ENCODE data around the gene MLF2.
A peak's percentile ranks its signal among the peaks of the same experiment; 100 is the strongest.

The MLF2 gene

GRCh38 chr12:6752921-6753771 is at the start of gene MLF2:
MLF2 (minus strand) TSS chr12:6753141; CDS start chr12:6752334, 807 bp downstream.
- DNase-seq (ENCODE audit: low spot score) = peak; percentile 98

DNA sequence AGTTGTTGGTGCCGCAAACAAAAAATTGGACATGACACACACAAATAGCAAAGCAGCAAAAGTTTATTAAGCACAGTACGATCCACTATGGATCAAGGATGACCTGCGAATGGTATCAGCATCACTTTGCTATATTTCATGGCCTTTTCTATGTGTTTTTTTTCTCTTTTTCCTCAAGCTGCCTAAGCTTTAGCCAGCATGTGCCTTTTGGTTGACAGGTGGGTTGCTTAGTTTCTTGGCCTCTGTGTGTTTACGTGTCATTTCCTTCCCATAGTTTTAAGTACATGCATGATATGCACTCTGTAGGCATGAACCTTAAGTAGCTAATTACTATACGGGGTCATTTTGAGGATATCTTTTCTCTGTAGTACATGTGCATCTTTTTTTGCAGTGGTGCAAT is 46.2 kb upstream of the MLF2 start:
- DNase-seq (ENCODE audit: low spot score) = no peak

- no peak for DNase-seq (ENCODE audit: low spot score)
Measured at GRCh38 chr12:6796576-6796975, 43.6 kb upstream of the MLF2 start.

DNA sequence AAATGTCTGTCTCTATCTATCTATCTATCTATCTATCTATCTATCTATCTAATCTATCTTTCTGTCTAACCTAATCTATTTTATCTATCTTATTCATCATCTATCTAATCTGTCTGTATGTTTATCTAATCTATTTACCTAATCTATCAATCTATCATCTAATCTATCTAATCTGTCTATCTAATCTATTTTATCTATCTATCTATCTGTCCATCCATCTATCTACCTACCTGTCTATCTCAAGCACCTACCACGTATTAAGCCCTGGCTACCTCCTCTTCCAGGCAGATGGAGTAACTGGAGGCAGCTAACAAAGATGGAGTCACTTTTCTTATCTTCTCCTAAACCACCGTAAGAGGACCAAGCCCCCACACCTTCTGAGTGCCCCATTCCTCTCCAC is 42.1 kb upstream of the MLF2 start:
- no peak for DNase-seq (ENCODE audit: low spot score)

- DNase-seq (ENCODE audit: low spot score) = peak; percentile 38
Measured at GRCh38 chr12:6792522-6793201, 39.7 kb upstream of the MLF2 start.

GRCh38 chr12:6791931-6792520 is 39.1 kb upstream of the MLF2 start:
- no peak for DNase-seq (ENCODE audit: low spot score)

DNA sequence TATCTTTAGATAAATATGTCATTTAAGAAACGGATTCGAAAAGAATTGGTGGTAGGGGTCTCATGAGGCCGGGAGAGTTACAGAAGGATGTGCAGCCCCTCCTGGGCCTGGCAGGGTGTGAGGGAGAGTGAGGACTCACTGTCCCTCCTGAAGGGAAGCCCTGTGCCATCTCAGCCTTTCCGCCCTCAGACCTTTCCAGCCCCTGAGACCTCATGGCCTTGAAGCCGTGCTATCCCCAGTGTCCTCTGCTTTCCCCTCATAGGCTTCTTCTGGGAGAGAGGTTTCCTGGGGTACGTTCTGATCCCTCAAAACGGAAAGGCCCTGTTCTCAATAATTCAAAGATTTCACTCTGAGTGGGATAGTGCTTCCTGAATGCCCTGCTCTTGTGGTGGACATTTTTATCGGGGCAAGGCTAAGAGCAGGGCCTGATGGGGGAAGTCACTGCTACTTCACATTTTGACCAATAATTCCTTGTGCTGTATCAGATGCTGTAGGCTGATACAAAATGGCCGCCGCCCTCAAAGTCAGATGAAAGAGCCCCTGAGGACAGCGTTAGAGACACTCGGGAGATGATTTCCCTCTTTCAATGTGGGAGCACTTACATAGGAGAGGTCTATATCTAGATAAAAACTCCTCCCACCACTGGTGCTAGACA is 37.7 kb upstream of the MLF2 start:
- no peak for DNase-seq (ENCODE audit: low spot score)

DNA sequence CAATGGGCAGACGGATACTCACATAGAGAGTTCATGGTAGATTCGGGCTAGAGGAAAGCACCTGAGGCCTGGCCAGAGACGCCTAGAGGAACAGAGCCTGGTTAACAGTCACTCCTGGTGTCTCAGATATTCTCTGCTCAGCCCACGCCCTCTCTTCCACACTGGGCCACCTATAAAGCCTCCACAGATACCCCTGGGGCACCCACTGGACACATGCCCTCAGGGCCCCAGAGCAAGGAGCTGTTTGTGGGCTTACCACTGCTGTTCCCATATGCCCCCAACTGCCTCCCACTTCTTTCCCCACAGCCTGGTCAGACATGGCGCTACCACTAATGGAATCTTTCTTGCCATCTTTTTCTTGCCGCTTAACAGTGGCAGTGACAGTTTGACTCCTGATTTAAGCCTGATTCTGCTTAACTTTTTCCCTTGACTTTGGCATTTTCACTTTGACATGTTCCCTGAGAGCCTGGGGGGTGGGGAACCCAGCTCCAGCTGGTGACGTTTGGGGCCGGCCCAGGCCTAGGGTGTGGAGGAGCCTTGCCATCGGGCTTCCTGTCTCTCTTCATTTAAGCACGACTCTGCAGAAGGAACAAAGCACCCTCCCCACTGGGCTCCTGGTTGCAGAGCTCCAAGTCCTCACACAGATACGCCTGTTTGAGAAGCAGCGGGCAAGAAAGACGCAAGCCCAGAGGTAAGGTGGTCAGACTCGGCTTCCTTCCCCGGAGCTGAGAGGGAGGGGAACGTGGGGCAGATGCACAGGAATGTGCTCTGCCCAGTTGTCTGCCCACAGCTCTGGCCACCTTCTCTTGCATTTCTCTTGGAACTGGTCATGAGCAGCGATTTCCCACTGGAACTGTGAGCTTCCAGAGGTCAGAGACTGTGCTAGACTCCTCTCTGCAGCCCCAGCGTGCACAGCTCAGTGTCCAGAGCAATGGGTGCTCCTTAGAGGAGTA is 36.3 kb upstream of the MLF2 start, which contains the start of gene CD4:
CD4 (plus strand) TSS at position 557 of the 953 bp plus-strand sequence. CDS start 10,611 bp downstream, outside the sequence.
- peak; percentile 58 for DNase-seq (ENCODE audit: low spot score)

DNA sequence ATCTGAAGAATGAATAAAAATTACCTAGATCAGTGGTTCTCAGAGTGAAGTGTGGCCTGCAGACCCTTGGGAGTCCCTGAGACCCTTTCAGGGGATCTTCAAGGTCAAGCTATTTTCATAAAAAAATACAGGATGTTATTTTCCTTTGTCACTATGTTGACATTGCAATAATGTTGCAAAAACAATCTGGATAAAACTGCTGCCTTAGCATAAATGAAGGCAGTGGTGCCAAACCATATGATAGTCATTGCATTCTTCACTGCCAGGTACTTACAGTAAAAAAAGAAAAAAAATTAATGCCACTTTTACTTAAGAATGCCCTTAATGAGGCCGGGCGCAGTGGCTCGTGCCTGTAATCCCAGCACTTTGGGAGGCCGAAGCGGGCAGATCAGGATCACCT is 34.4 kb upstream of the MLF2 start:
- DNase-seq (ENCODE audit: low spot score) = no peak

- no peak for DNase-seq (ENCODE audit: low spot score)
Measured at GRCh38 chr12:6786416-6787094, 33.6 kb upstream of the MLF2 start.

DNA sequence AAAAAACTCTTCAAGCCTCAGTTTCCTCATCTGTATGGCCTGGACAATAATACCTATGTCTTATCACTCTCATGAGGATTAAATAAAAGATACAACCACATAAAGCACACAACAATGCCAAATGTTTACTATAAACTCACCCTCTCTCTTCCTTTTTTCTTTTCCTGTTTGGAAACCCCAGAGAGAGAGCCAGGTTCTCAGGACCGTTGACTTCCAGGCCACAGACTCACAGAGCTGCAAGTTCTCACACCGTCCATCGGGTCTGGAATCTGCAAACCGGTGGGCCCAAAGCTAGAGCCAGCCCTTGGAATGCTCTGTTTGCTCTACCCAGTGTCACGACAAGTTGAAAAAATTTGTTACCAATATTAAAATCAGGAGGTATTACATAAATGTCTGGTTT is 31.8 kb upstream of the MLF2 start:
- DNase-seq (ENCODE audit: low spot score) = no peak

GRCh38 chr12:6784296-6784695 is 31.4 kb upstream of the MLF2 start:
- DNase-seq (ENCODE audit: low spot score) = no peak

DNA sequence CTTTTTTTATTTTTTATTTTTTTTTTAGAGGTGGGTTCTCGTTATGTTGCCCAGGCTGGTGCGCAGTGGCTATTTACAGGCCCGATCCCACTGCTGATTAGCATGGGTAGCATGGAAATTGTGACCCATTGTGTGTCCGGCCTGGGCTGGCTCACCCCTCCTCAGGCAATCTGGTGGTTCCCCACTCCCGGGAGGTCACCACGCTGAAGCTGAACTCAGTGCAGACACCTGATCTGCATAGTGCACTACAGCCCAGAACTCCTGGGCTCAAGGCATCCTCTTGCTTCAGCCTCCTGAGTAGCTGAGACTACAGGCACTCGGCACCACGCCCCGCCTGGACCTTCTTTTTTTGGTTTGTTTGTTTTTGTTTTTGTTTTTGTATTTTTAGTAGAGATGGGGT is 30.9 kb upstream of the MLF2 start:
- DNase-seq (ENCODE audit: low spot score) = no peak

- no peak for DNase-seq (ENCODE audit: low spot score)
Measured at GRCh38 chr12:6782850-6783566, 30.1 kb upstream of the MLF2 start.

GRCh38 chr12:6782119-6782518 is 29.2 kb upstream of the MLF2 start:
- DNase-seq (ENCODE audit: low spot score) = no peak

DNA sequence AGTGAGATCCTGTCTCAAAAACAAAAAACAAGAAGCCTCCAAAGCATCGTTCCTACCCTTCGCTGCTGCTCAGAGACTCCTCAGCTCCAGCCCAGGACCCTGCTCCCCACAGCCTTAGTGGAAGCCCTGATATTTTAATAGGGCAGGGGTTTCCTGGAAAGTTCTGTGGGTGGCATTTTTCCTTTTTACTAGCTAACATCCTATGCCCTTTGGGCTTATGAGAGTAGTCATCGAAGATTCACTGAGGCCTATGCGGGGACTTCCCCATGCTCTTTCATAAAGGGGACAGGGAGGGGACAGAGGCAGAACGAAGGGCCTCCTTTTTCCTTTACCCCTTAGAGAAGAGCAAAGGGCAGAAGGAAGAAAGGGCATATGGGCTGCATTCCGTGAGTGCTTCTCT is 27.6 kb upstream of the MLF2 start:
- DNase-seq (ENCODE audit: low spot score) = no peak

- DNase-seq (ENCODE audit: low spot score) = no peak
Measured at GRCh38 chr12:6779708-6780432, 26.9 kb upstream of the MLF2 start.

DNA sequence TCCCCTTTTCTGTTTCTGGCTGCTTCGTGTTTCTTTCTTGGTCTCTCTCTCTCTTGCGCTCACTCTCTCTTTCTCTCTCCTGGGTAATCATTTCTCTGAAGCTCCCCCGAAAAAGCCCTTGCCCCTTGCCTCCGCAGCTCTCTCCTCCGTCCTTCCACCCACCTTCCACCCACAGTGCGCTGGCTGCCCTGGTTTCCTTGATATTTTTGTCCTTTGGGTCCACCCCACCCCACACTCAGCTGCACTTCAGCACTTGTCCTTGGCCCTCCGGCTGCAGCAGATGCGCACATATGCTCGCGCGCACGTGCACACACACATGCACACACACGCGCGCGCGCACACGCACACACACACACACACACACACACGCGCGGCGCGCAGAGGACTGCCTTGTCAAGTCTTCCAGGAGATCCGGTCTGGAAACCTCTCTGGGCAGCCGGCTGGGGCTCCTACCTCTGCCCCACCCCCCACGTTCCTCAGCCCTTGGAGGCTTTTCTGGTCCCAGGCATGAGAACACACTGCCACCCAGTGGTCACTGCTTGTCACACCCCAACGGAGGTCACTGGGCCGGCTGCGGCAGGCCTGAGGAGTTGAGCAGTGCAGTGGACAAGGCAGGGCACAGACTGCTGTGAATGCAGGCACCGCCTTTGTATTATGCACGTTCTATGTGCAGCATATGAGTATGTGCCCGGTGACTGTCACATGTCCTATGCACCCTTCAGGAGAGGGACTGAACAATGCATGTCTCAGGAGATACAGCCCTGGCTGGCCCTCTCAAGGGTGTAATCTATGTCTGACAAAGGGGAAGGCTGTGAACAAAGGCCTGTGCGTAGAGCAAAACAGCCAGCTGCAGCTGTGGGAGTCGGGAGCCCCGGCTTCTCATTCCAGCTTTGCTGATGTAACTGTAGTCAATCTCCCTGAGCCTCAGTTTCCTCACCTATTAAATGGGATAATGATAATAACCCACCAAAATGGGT is 25.9 kb upstream of the MLF2 start:
- peak; percentile 90 for DNase-seq (ENCODE audit: low spot score)
